ENCODE results near the gene PITPNM3. TPM values are rescaled to one million over a fixed set of nuclear protein-coding genes. Genes with fewer than 3 reads are reported as not detected.

Gene PITPNM3
- total RNA-seq, 1 experiment from 2014 or later, result 4.2 TPM

- Histone ChIP-seq H4K20me1 (ENCODE audit: insufficient read depth) (no peaks in the 10 kb centered on the region), H3K4me1 (ENCODE audit: control insufficient read depth in 1 of 2, insufficient read depth in 2 of 2, low read length in 2 of 2) (peaks cover 0 to 4% of the 10 kb centered on the region in 2 experiments; a peak in 1 of 4 replicates), H3K4me3 (replicated peaks in 1 of 2; ENCODE audit: low read depth in 1 of 2, low read length in 2 of 2) (no peak overlapping the region), H3K4me2 (ENCODE audit: low read length) (no peak overlapping the region), H3K9me3 (ENCODE audit: control insufficient read depth in 1 of 2, insufficient read depth in 1 of 2, low read depth in 1 of 2, low read length in 2 of 2) (no peaks in the 10 kb centered on the region), H2AFZ (ENCODE audit: low read depth, low read length, poor library complexity, severe bottlenecking) (no peak overlapping the region), H3K9me2 (ENCODE audit: insufficient read depth) (no peaks in the 10 kb centered on the region), H3K79me2 (ENCODE audit: insufficient read depth, low read length) (no peaks in the 10 kb centered on the region), H3K9ac (ENCODE audit: low read length) (no peak overlapping the region), H3K36me3 (ENCODE audit: control insufficient read depth in 1 of 2, insufficient read depth in 2 of 2, low read length in 2 of 2) (no peaks in the 10 kb centered on the region), H3K27ac (ENCODE audit: low read depth, low read length) (no peak overlapping the region), H3K27me3 (ENCODE audit: insufficient read depth, low read length) (no peaks in the 10 kb centered on the region)
- DNase-seq (ENCODE audit: low read depth, low spot score), result no peak
- CTCF ChIA-PET, result interaction anchor here (1.0 kb wide), 1 partner anchor 16 kb away, joined by 3 read pairs; no protein-coding TSS in a partner anchor
- BruUV-seq (replicated peaks), result no TSS peak
- intact Hi-C loops (cut with micrococcal nuclease), result no loop called here
- no peak for ATAC-seq
- POLR2A ChIA-PET, result no interaction called here
- RAD21 ChIA-PET (ENCODE audit: low non-redundant PET in 1 of 2, low total read pairs in 2 of 2, uncharacterized antibody in 2 of 2, unreplicated experiment in 2 of 2), result no interaction called here
- TF ChIP-seq POLR2A (IDR thresholded peaks at IDR 0.05; ENCODE audit: borderline replicate concordance, extremely low read depth, insufficient read depth, insufficient read length), result no peak
- no peak for TF ChIP-seq POLR2AphosphoS5 (IDR thresholded peaks at IDR 0.05; ENCODE audit: low read depth, low read length)
- TF ChIP-seq EZH2 (IDR thresholded peaks at IDR 0.05), result no peak
- no peak for TF ChIP-seq CEBPB (IDR thresholded peaks at IDR 0.05; ENCODE audit: low read depth)
- TF ChIP-seq REST (IDR thresholded peaks at IDR 0.05; ENCODE audit: low read depth), result no peak
- no peak for TF ChIP-seq RAD21 (IDR thresholded peaks at IDR 0.05; ENCODE audit: low read depth)
- TF ChIP-seq JUND (IDR thresholded peaks at IDR 0.05), result no peak
- TF ChIP-seq SRF (IDR thresholded peaks at IDR 0.05; ENCODE audit: low read depth), result no peak
- TF ChIP-seq TCF7L2 (IDR thresholded peaks at IDR 0.05; ENCODE audit: borderline replicate concordance, extremely low read depth, insufficient read depth, insufficient read length), result no peak
- TF ChIP-seq SP1 (IDR thresholded peaks at IDR 0.05; ENCODE audit: low read depth), result no peak
- no peak for TF ChIP-seq ZNF274 (IDR thresholded peaks at IDR 0.05; ENCODE audit: low read depth, low read length)
- TF ChIP-seq EZH2phosphoT487 (IDR thresholded peaks at IDR 0.05; ENCODE audit: borderline replicate concordance), result no peak
- no peak for TF ChIP-seq YY1 (IDR thresholded peaks at IDR 0.05; ENCODE audit: extremely low read depth, insufficient replicate concordance, low read depth, low read length)
Observed at GRCh38 chr17:6489016-6489550, 67.3 kb downstream of the PITPNM3 start.

Measured in HCT116 (cell line).